Pulmonary artery endothelial cell (primary cell): Measurements from ENCODE around the gene OGFR. TPM values are rescaled to one million over a fixed set of nuclear protein-coding genes. Genes with fewer than 3 reads are reported as not detected.

Experiments
- DNase-seq: peaks from one replicate; pipeline ENCODE4 v3.0.0-alpha.2; 2011; ENCODE audit warnings: low read depth, low spot score
- total RNA-seq: library from RNA; depleted of rRNA; stranded (reverse); fragments of >200 nt; gene quantifications from 2 replicates; pipeline ENCODE4 v1.2.3, GENCODE V29; 2014

The OGFR gene
- 39.5 and 40.9 TPM in 2 replicates for total RNA-seq

- no peak for DNase-seq
These were observed at the start of gene OGFR for GRCh38 chr20:62804627-62805154. OGFR (plus strand) TSS chr20:62804835; CDS start chr20:62804860, 25 bp downstream.

GRCh38 chr20:62754991-62755356 is 49.7 kb upstream of the OGFR start:
- DNase-seq: no peak

GRCh38 chr20:62755817-62756724 is 48.6 kb upstream of the OGFR start:
- no peak for DNase-seq

GRCh38 chr20:62758226-62758912 is 46.3 kb upstream of the OGFR start:
- no peak for DNase-seq

GRCh38 chr20:62759981-62760431 is 44.6 kb upstream of the OGFR start:
- no peak for DNase-seq

GRCh38 chr20:62760471-62760855 is 44.2 kb upstream of the OGFR start:
- DNase-seq: no peak

- DNase-seq: no peak
These were observed 43.5 kb upstream of the OGFR start for GRCh38 chr20:62760856-62761758.

- DNase-seq: no peak
These were observed 42.9 kb upstream of the OGFR start for GRCh38 chr20:62761759-62762131.

GRCh38 chr20:62762376-62762775 is 42.3 kb upstream of the OGFR start:
- DNase-seq: no peak

- no peak for DNase-seq
These were observed 41.8 kb upstream of the OGFR start for GRCh38 chr20:62762801-62763368.

GRCh38 chr20:62763404-62763803 is 41.2 kb upstream of the OGFR start:
- no peak for DNase-seq

- DNase-seq: no peak
These were observed 40.3 kb upstream of the OGFR start for GRCh38 chr20:62764156-62764935.

- DNase-seq: no peak
These were observed 39.6 kb upstream of the OGFR start for GRCh38 chr20:62765021-62765420.

- DNase-seq: no peak
These were observed 39.1 kb upstream of the OGFR start for GRCh38 chr20:62765432-62766070.

- no peak for DNase-seq
These were observed 38.6 kb upstream of the OGFR start for GRCh38 chr20:62766071-62766450.

GRCh38 chr20:62766716-62767115 is 37.9 kb upstream of the OGFR start:
- DNase-seq: no peak

- DNase-seq: no peak
These were observed 36.4 kb upstream of the OGFR start for GRCh38 chr20:62768234-62768546.

GRCh38 chr20:62768551-62769287 is 35.9 kb upstream of the OGFR start:
- DNase-seq: no peak

GRCh38 chr20:62769346-62770071 is 35.1 kb upstream of the OGFR start:
- DNase-seq: no peak
